Choroid plexus epithelial cell (primary cell): ENCODE measurements around the gene THSD4.
A peak's percentile ranks its signal among the peaks of the same experiment; 100 is the strongest.

Experiments
- DNase-seq: peaks from one replicate; pipeline ENCODE4 v3.0.0-alpha.2; 2010; ENCODE audit warnings: low read depth
- H3K4me3 ChIP-seq: 2 replicates; pipeline ENCODE4 v1.5.1; 2011; ENCODE audit warnings: low read depth, mild to moderate bottlenecking, control low read depth, low read length, moderate library complexity
- CTCF ChIP-seq: conservative IDR thresholded peaks from 2 replicates; pipeline ENCODE4 v1.5.1; 2011; ENCODE audit warnings: low read depth, mild to moderate bottlenecking, control low read depth, inconsistent platforms, low read length, moderate library complexity

THSD4 gene

DNA sequence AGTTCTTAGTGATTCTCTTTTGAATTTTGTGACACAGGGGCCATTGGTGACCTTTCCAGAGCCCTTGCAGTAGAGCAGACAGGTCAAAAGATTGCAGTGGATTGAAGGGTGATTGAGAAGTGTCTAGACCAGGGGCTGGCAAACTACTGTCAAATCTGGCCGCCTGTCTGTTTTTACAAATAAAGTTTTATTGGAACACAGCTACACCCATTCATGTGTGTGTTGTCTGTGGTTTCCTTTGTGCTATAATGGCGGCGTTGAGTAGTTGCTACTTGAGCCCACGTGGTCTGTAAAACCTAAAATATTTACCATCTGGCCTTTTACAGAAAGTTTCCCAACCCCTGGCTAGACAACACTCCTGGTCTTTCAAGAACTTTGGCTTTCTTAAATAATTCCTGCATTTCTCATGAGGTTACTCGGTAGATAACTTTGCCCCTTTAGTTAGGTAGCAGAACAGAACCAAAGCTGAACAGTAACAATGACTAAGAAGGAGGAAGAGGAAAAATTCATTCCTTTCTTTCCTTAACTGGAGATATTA, 430.0 kb downstream of the THSD4 start:
- no peak overlapping the region for H3K4me3 ChIP-seq
- peak; percentile 50 for DNase-seq
- TF ChIP-seq CTCF = no peak

DNA sequence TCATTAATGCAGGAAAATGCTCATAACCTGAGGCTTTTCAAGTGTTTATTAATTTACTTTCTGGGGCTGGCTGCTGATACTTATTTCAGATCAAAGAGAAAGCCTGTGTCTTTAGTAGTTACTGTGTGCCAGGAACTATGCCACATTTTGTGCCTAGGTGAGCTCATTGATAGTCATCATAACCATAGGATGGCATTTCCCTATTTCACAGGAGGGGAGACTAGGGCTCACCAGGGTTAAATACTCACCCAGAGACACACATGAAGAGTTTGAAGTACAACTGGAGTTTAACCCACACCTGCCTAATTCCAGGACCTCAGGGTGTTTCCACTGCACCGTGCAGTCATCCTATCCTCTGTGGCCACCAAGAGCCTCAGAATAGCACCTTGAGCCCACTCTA, 430.7 kb downstream of the THSD4 start:
- H3K4me3 ChIP-seq = no peak overlapping the region
- no peak for TF ChIP-seq CTCF
- no peak for DNase-seq

- peak; percentile 41 for DNase-seq
- H3K4me3 ChIP-seq = no peak overlapping the region
- no peak for TF ChIP-seq CTCF
These were observed 431.7 kb downstream of the THSD4 start for GRCh38 chr15:71547011-71547410.

DNA sequence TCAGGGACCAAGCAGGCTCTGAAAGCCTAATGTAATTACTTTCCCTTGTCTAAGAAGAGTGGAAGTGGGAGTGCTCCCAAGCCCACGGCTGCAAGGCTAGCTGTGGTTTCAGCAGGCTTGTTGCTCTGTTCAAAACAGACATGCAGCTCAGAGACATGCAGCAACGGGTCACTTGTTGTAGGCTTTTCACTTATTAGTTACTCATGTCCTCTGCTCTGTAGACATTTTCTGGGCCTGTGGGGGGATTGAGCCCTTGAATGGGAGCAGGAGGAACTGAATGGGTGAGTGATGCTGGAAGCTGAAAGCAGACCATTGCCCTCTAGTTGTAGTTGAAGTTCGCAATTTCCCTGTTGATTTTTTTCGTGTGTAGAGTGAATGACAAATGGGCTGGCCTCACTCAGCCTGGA, 433.1 kb downstream of the THSD4 start:
- DNase-seq = no peak
- H3K4me3 ChIP-seq = no peak overlapping the region
- no peak for TF ChIP-seq CTCF

GRCh38 chr15:71549091-71549490, 433.8 kb downstream of the THSD4 start:
- DNase-seq = no peak
- no peak overlapping the region for H3K4me3 ChIP-seq
- no peak for TF ChIP-seq CTCF

- no peak for TF ChIP-seq CTCF
- no peak for DNase-seq
- H3K4me3 ChIP-seq = no peak overlapping the region
These were observed 434.4 kb downstream of the THSD4 start for GRCh38 chr15:71549697-71550096.

GRCh38 chr15:71551566-71551965, 436.3 kb downstream of the THSD4 start:
- no peak for DNase-seq
- no peak overlapping the region for H3K4me3 ChIP-seq
- no peak for TF ChIP-seq CTCF
